HG02642 (cell line): ENCODE data around the gene ZC2HC1B.

ENCODE experiments used
- ATAC-seq: cut with Tn5 transposase; IDR thresholded peaks from one replicate; pipeline ENCODE4 v1.9.1; 2021; ENCODE audit warnings: mild to moderate bottlenecking; ENCODE audit not compliant: unreplicated experiment, poor library complexity

The ZC2HC1B gene

DNA sequence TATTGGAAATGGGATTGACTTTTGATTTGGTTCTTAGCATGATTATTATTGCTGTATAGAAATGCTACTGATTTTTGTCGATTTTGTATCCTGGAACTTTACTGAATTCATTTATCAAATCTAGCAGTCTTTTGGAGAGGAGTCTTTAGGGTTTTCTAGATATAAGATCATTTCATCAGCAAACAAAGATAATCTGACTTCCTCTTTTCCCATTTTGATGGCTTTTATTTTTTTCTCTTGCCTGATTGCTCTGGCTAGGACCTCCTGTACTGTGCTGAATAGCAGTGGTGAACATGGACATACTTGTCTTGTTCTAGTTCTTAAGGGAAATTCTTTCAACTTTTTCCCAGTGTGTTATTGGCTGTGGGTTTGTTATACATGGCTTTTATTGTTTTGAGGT lies 64.6 kb downstream of the ZC2HC1B start:
- no peak for ATAC-seq

GRCh38 chr6:143929975-143930374 lies 65.7 kb downstream of the ZC2HC1B start:
- no peak for ATAC-seq

GRCh38 chr6:143934331-143934730 lies 70.1 kb downstream of the ZC2HC1B start:
- ATAC-seq: no peak

GRCh38 chr6:143934867-143935266 lies 70.6 kb downstream of the ZC2HC1B start:
- no peak for ATAC-seq

GRCh38 chr6:143936347-143936746 lies 72.1 kb downstream of the ZC2HC1B start:
- ATAC-seq: no peak

GRCh38 chr6:143936778-143937667 lies 72.7 kb downstream of the ZC2HC1B start:
- ATAC-seq: no peak

GRCh38 chr6:143937668-143937970 lies 73.3 kb downstream of the ZC2HC1B start:
- ATAC-seq: no peak

GRCh38 chr6:143939364-143939763 lies 75.1 kb downstream of the ZC2HC1B start:
- ATAC-seq: no peak

DNA sequence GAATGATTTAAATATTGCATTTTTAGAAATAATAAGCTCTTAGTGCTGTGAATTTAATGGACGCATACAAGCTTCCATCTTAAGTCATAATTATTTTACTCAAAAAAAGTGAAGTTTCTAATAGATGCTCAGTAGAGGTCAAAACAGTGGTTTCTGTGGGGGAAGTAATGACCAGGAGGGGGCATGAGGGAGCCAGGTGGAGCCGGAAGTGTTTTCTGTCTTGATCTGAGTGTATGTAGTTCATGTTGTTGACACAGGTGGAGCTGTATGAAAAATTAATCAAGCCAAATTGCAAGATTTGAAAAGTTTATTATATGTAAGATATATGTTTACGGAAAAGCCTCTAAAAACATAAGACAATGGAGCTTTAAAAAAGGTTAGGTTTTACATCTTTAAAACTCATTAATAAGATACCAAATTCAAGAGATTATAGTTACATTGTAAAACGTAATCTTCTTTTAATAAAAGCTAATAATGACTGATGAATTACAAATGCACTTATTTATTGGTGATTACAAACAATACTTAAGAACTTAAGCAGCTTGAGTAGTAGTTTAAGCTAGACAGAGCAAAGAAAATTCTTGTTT lies 75.8 kb downstream of the ZC2HC1B start:
- peak; percentile 97 for ATAC-seq

GRCh38 chr6:143941852-143942627 lies 77.8 kb downstream of the ZC2HC1B start:
- ATAC-seq: no peak

- ATAC-seq: no peak
Observed at GRCh38 chr6:143948208-143948607, 83.9 kb downstream of the ZC2HC1B start.

GRCh38 chr6:143949535-143949934 lies 85.3 kb downstream of the ZC2HC1B start:
- no peak for ATAC-seq

- no peak for ATAC-seq
Observed at GRCh38 chr6:143949962-143950361, 85.7 kb downstream of the ZC2HC1B start.

DNA sequence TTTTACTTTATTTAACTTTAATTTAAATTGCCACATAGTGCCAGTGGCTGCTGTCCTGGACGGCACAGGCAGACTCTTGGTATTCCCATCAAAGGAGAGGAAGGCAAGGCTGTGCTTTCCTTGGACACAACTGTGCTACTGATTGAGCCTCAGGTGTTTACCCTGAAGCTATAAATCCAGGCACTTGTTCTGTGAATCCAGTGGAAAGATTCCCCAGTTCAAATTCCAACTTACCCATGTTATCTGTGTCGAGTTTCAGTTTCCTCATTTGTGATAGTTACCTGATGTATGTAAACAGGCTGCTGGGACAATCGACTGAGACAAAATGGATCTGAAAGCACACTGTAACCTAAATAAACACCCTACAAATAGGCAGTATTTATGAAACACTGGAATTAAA lies 86.6 kb downstream of the ZC2HC1B start:
- no peak for ATAC-seq

GRCh38 chr6:143952060-143952778 lies 87.9 kb downstream of the ZC2HC1B start:
- no peak for ATAC-seq

DNA sequence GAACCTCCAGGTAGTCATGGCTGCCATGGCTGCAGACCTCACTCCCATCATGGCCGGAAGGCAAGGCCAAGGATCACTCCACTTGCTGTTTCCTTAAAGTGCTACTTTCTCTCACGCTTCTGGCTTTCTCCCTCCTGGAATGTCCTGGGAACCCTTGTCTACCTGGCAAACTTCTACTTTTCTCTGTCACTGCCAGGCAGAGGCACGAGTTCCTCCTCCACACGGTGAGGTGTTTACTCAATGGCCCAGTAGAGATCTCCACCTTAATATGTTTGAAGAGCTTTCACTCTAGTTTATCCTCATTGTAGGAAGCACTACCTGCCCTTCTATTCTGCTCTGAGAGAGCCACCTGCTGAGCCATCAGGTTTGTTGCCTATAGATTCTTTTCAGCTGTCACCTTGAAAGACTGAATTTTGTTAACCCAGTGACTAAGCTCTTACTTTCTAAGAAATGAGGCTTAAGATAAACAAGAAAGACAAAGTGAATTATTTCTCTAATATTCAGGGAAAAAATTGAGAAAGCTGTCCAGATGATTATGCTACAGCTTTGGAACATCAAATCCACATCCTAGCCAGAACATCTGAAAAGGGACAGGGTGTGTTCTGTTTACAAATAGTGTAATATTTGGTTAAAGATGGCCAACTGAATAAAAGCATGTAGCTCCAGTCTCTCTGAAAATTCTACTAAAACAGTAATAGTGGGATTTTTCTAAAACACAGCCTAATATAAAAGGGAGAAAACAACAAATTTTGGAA lies 88.8 kb downstream of the ZC2HC1B start:
- no peak for ATAC-seq

DNA sequence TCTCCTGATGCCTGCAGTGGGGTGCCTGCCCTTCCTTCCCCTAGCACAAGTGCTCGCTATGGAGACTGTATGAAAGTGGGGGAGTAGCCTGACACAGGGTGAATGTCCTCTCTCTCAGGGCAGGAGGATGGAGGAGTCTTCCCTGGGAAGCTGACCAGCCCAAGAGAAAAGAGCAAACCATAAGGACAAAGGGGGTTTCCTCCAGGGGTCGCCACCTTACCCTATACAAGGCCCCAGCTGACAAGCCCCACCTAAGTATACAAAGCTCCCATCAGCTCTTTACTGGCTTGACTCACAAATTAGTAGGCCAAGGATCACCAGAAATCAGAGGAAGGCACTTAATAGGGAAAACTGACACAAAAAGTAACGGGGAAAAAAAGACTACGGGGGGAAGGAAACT lies 89.6 kb downstream of the ZC2HC1B start:
- no peak for ATAC-seq

DNA sequence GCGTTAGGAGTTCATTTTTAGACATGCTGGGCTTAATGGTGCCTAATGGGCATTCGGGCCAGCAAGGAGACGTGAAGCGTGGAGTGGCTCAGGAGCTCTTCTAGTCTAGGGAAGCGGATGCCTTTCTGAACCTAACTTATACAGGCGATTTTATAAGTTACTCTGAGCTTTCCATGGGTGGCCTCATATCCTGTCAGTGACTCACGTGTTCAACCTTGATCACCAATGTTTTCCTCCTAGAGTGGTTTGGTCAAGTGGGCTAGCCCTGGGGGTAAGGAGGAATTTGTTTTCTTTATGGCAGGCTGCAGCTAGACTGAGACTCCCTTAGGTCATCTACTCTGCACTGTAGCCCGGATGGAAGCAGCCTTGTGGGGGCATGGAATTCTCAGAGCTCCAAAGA lies 91.7 kb downstream of the ZC2HC1B start:
- ATAC-seq: no peak

GRCh38 chr6:143957679-143958274 lies 93.5 kb downstream of the ZC2HC1B start:
- ATAC-seq: no peak
